Measurements from ENCODE around the gene TSKS. TPM values are rescaled to one million over a fixed set of nuclear protein-coding genes. Genes with fewer than 3 reads are reported as not detected.

Gene TSKS
- total and polyA plus RNA-seq, 10 of the 15 experiments (the other 5 are each of a cell fraction or from before 2014, with no cell fraction given): not detected

DNA sequence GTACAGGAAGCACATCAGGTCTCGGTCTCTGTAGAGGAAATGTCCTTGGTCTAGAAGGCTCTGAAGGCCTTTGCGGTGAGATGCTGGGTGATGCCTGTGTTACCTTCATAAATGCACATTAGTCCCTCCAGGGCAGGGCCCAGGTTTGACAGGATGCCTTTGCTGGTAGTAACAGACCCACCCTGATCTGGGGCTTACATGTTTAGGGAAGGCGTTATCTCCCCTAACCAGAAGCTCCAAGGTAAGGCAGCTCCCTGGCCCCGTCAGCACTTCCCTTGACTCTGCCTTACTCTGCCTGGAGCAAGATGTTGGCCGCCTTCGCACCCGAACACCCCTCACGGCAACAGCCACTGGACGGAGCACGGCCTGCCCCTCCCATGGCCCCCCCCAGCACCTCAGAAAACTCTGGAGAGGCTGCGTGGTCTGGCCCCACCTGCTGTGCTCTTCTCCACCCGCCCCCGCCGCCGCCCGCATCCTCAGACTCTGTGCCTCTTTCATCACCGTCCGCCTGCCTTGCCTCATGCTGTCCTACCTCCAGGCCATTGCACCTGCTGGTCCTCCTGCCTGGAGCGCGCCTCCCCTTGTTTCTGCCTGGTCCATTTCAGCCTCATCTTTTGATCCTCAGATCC, 12.8 kb upstream of the TSKS start:
- no peak for TF ChIP-seq EGR1 (IDR thresholded peaks at IDR 0.05; ENCODE audit: borderline replicate concordance in 1 of 2, low read depth in 2 of 2, low read length in 2 of 2)
- H3K9me3 ChIP-seq (replicated peaks; ENCODE audit: control insufficient read depth, insufficient read depth, low read length): no peaks in the 10 kb centered on the region
- RAD21 ChIA-PET (ENCODE audit: unreplicated experiment): no interaction called here
- no peak overlapping the region for H3K27ac ChIP-seq (ENCODE audit: control insufficient read depth, insufficient read depth)
- BruUV-seq (replicated peaks): no TSS peak
- DNase-seq (ENCODE audit: low read depth, low spot score): no peak
- peaks cover 11% of the 10 kb centered on the region for H3K4me1 ChIP-seq (ENCODE audit: control insufficient read depth, insufficient read depth, low read length)
- SMC1A ChIA-PET (ENCODE audit: uncharacterized antibody, unreplicated experiment): no interaction called here
- H3K36me3 ChIP-seq (ENCODE audit: control insufficient read depth in 2 of 2, insufficient read depth in 2 of 2, low read length in 1 of 2): peaks cover 0 to 2% of the 10 kb centered on the region in 2 experiments; a peak in 2 of 4 replicates
- CTCF ChIA-PET: no interaction called here
- no peak overlapping the region for H3K9ac ChIP-seq (ENCODE audit: control insufficient read depth, insufficient read depth, low read length)
- H3K4me2 ChIP-seq (ENCODE audit: control insufficient read depth, insufficient read depth): no peak overlapping the region
- ATAC-seq: no peak
- intact Hi-C loops (cut with micrococcal nuclease; ENCODE audit: unreplicated experiment) (no loop called here), in situ Hi-C loops (cut with MboI) (no loop called here)
- no peaks in the 10 kb centered on the region for H3K27me3 ChIP-seq (replicated peaks in 1 of 2; ENCODE audit: control insufficient read depth in 2 of 2, insufficient read depth in 2 of 2, low read length in 1 of 2)
- no peak for FAIRE-seq
- 96% methylated on average over 20 of the region's 20 CpGs for WGBS (ENCODE audit: insufficient coverage, insufficient replicate concordance, low lambda C conversion rate, missing lambda C conversion rate)
- no peak overlapping the region for H3K4me3 ChIP-seq
- H3K79me2 ChIP-seq (ENCODE audit: control insufficient read depth, insufficient read depth, low read length): no peaks in the 10 kb centered on the region; the same call in 1 of the 2 replicates
- no peaks in the 10 kb centered on the region for H4K20me1 ChIP-seq (ENCODE audit: control insufficient read depth, insufficient read depth)
- no peak overlapping the region for H2AFZ ChIP-seq (ENCODE audit: control insufficient read depth, low read depth, low read length)
- POLR2A ChIA-PET: no interaction called here

DNA sequence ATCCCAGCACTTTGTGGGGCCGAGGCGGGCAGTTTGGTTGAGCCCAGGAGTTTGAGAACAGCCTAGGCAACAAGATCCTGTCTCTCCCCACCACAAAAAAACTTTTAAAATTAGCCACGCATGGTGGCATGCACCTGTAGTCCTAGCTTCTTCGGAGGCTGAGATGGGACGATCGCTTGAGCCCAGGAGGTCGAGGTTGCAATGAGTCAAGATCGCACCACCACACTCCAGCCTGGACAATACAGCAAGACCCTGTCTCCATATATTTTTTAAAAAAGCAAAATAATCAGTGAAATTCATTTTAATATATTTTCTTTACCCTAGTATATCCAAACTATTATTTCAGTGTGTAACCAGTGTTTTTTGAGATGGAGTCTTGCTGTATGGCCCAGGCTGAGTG, 11.9 kb upstream of the TSKS start:
- no TSS peak for BruUV-seq (replicated peaks)
- Histone ChIP-seq H3K9me3 (replicated peaks; ENCODE audit: control insufficient read depth, insufficient read depth, low read length) (no peaks in the 10 kb centered on the region), H3K4me2 (ENCODE audit: control insufficient read depth, insufficient read depth) (no peak overlapping the region), H3K79me2 (ENCODE audit: control insufficient read depth, insufficient read depth, low read length) (no peaks in the 10 kb centered on the region; the same call in none of the 2 replicates), H3K27ac (ENCODE audit: control insufficient read depth, insufficient read depth) (no peak overlapping the region), H4K20me1 (ENCODE audit: control insufficient read depth, insufficient read depth) (no peaks in the 10 kb centered on the region), H3K4me1 (ENCODE audit: control insufficient read depth, insufficient read depth, low read length) (peaks cover 6% of the 10 kb centered on the region), H3K36me3 (ENCODE audit: control insufficient read depth in 2 of 2, insufficient read depth in 2 of 2, low read length in 1 of 2) (peaks cover 0 to 2% of the 10 kb centered on the region in 2 experiments; a peak in 2 of 4 replicates), H3K27me3 (replicated peaks in 1 of 2; ENCODE audit: control insufficient read depth in 2 of 2, insufficient read depth in 2 of 2, low read length in 1 of 2) (no peaks in the 10 kb centered on the region), H2AFZ (ENCODE audit: control insufficient read depth, low read depth, low read length) (no peak overlapping the region), H3K9ac (ENCODE audit: control insufficient read depth, insufficient read depth, low read length) (no peak overlapping the region), H3K4me3 (no peak overlapping the region)
- RAD21 ChIA-PET (ENCODE audit: unreplicated experiment): no interaction called here
- ATAC-seq (no peak), FAIRE-seq (no peak), DNase-seq (ENCODE audit: low read depth, low spot score) (no peak)
- POLR2A ChIA-PET: no interaction called here
- in situ Hi-C loops (cut with MboI): no loop called here
- SMC1A ChIA-PET (ENCODE audit: uncharacterized antibody, unreplicated experiment): no interaction called here
- CTCF ChIA-PET: no interaction called here
- 98% methylated on average over 8 of the region's 8 CpGs for WGBS (ENCODE audit: insufficient coverage, insufficient replicate concordance, low lambda C conversion rate, missing lambda C conversion rate)
- intact Hi-C loops (cut with micrococcal nuclease; ENCODE audit: unreplicated experiment): no loop called here
- no peak for TF ChIP-seq ZNF207 (IDR thresholded peaks at IDR 0.05; ENCODE audit: borderline replicate concordance)
- TF ChIP-seq, protein P1, sequence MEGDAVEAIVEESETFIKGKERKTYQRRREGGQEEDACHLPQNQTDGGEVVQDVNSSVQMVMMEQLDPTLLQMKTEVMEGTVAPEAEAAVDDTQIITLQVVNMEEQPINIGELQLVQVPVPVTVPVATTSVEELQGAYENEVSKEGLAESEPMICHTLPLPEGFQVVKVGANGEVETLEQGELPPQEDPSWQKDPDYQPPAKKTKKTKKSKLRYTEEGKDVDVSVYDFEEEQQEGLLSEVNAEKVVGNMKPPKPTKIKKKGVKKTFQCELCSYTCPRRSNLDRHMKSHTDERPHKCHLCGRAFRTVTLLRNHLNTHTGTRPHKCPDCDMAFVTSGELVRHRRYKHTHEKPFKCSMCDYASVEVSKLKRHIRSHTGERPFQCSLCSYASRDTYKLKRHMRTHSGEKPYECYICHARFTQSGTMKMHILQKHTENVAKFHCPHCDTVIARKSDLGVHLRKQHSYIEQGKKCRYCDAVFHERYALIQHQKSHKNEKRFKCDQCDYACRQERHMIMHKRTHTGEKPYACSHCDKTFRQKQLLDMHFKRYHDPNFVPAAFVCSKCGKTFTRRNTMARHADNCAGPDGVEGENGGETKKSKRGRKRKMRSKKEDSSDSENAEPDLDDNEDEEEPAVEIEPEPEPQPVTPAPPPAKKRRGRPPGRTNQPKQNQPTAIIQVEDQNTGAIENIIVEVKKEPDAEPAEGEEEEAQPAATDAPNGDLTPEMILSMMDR (IDR thresholded peaks at IDR 0.05 in 2 of 3, conservative IDR thresholded peaks at IDR 0.05 in 1 of 3; ENCODE audit: control insufficient read depth in 2 of 3, extremely low read depth in 1 of 3, insufficient read depth in 1 of 3, low read depth in 3 of 3, low read length in 3 of 3): no peak
- no peak for TF ChIP-seq EP300 (IDR thresholded peaks at IDR 0.05; ENCODE audit: borderline replicate concordance in 1 of 2, control insufficient read depth in 1 of 2, low read depth in 2 of 2, low read length in 2 of 2)
- no peak for TF ChIP-seq TBL1XR1 (IDR thresholded peaks at IDR 0.05; ENCODE audit: low read depth, low read length)
- TF ChIP-seq, protein P2, sequence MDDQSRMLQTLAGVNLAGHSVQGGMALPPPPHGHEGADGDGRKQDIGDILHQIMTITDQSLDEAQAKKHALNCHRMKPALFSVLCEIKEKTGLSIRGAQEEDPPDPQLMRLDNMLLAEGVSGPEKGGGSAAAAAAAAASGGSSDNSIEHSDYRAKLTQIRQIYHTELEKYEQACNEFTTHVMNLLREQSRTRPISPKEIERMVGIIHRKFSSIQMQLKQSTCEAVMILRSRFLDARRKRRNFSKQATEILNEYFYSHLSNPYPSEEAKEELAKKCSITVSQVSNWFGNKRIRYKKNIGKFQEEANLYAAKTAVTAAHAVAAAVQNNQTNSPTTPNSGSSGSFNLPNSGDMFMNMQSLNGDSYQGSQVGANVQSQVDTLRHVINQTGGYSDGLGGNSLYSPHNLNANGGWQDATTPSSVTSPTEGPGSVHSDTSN (IDR thresholded peaks at IDR 0.05; ENCODE audit: insufficient replicate concordance, low read depth, low read length): no peak
- TF ChIP-seq, protein P3, sequence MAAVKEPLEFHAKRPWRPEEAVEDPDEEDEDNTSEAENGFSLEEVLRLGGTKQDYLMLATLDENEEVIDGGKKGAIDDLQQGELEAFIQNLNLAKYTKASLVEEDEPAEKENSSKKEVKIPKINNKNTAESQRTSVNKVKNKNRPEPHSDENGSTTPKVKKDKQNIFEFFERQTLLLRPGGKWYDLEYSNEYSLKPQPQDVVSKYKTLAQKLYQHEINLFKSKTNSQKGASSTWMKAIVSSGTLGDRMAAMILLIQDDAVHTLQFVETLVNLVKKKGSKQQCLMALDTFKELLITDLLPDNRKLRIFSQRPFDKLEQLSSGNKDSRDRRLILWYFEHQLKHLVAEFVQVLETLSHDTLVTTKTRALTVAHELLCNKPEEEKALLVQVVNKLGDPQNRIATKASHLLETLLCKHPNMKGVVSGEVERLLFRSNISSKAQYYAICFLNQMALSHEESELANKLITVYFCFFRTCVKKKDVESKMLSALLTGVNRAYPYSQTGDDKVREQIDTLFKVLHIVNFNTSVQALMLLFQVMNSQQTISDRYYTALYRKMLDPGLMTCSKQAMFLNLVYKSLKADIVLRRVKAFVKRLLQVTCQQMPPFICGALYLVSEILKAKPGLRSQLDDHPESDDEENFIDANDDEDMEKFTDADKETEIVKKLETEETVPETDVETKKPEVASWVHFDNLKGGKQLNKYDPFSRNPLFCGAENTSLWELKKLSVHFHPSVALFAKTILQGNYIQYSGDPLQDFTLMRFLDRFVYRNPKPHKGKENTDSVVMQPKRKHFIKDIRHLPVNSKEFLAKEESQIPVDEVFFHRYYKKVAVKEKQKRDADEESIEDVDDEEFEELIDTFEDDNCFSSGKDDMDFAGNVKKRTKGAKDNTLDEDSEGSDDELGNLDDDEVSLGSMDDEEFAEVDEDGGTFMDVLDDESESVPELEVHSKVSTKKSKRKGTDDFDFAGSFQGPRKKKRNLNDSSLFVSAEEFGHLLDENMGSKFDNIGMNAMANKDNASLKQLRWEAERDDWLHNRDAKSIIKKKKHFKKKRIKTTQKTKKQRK (IDR thresholded peaks at IDR 0.05; ENCODE audit: low read depth, low read length): no peak
- TF ChIP-seq MYC (IDR thresholded peaks at IDR 0.05; ENCODE audit: insufficient read depth, insufficient read length, insufficient replicate concordance, low read length, severe bottlenecking): no peak
